Inflammatory macrophage treated with lipopolysaccharide for 4 hours (primary cell): Measurements from ENCODE around the gene PLCD1.

Experiments
- DNase-seq: peaks from one replicate; pipeline ENCODE4 v3.0.0-alpha.2; 2020

The PLCD1 gene

DNA sequence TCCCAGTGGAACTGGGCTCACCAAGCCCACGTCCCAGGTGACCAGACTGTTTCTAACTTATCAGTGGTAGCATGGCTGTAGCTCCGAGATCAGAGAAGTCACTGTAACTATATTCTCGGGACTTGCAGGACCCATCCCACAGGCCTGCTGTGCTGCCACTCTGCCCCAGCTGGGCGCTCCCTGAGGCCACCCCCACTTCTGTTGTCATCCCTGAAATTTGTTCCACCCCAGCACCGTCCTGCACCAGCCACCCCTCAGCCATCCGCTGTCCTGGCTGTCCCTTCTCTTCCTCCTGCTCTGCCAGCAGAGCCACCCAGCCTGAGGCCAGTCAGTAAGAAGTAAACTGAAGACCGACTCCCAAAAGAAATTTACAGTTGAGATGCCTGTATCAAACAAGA, 71.9 kb downstream of the PLCD1 start:
- DNase-seq = no peak
